GM12864 (cell line): Measurements from ENCODE around the gene OR52E8.
A peak's percentile ranks its signal among the peaks of the same experiment; 100 is the strongest.

Source experiments
- DNase-seq: peaks from one replicate; pipeline ENCODE4 v3.0.0-alpha.2; 2011; ENCODE audit warnings: low read depth
- H3K4me3 ChIP-seq: 2 replicates; pipeline ENCODE4 v1.5.1; 2011; ENCODE audit warnings: mild to moderate bottlenecking, low read depth, low read length, control low read depth
- CTCF ChIP-seq: IDR thresholded peaks from 2 replicates; pipeline ENCODE4 v1.5.1; 2011; ENCODE audit warnings: low read depth, mild to moderate bottlenecking, moderate library complexity, low read length, control low read depth, inconsistent platforms; ENCODE audit errors: missing control alignments

The OR52E8 gene

GRCh38 chr11:5857590-5857989, at the start of gene OR52E8:
Gene OR52E8 (minus strand): TSS chr11:5857690. CDS start chr11:5857690, 0 bp downstream.
- no peak for TF ChIP-seq CTCF
- no peak for DNase-seq
- H3K4me3 ChIP-seq = no peak within 1 kb of the TSS

GRCh38 chr11:5899534-5899933, 42.0 kb upstream of the OR52E8 start:
- TF ChIP-seq CTCF = no peak
- no peak for DNase-seq
- H3K4me3 ChIP-seq = no peak overlapping the region

DNA sequence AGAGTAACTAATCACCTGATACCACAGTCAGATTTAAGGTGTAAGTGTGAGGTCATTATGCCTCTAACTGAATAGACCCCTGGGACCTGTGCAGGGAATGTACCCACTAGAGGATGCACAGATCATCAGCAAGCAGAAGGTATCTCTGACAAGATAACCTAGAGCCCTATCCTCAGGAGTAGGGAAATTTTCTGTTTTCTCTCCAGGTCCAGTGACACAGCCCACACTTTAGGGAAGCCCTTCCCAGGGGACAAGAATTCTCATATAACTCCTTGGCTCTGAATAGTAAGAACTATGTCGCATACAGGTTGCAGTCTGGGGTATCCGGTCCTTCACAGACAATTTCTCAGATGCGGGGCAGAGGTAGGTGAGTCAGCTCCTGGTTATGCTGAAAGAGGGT, 35.4 kb upstream of the OR52E8 start, which contains the start of gene OR52E5:
TSS of gene OR52E5 (plus strand) at position 301 of the 400 bp plus-strand sequence. CDS start 7,569 bp downstream, outside the sequence.
- TF ChIP-seq CTCF = no peak
- no peak within 1 kb of the TSS for H3K4me3 ChIP-seq
- DNase-seq = no peak

DNA sequence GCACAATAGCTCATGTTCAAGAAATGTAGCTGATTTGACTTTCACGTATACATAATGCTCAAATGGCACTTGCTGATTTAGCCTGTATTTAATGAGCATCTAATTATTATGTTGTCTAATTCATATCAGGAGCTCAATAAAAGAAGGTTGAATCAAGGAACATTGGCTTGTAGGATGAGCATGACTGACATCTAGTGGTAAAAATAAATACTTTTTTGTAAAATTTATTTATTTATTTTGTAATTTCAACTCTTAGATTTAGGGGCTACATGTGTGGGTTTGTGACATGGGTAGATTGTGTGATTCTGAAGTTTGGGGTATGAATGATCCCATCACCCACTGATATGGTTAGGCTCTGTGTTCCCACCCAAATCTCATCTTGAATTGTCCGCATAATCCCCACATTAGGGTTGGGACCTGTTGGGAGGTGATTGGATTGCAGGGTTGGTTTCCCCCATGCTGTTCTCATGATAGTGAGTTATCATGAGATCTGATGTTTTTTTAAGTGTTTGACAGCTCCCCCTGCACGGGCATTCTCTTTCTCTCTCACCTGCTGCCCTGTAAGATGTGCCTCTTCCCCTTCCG, 33.8 kb upstream of the OR52E8 start:
- peak; percentile 27 for TF ChIP-seq CTCF
- no peak for DNase-seq

GRCh38 chr11:5887661-5888060, 30.2 kb upstream of the OR52E8 start:
- no peak for DNase-seq
- no peak for TF ChIP-seq CTCF
- no peak overlapping the region for H3K4me3 ChIP-seq

More for the DNA sequence above, 33.8 kb upstream of the OR52E8 start:
- no peak overlapping the region for H3K4me3 ChIP-seq

- no peak for DNase-seq
- no peak overlapping the region for H3K4me3 ChIP-seq
- TF ChIP-seq CTCF = no peak
Measured at GRCh38 chr11:5887172-5887571, 29.7 kb upstream of the OR52E8 start.

DNA sequence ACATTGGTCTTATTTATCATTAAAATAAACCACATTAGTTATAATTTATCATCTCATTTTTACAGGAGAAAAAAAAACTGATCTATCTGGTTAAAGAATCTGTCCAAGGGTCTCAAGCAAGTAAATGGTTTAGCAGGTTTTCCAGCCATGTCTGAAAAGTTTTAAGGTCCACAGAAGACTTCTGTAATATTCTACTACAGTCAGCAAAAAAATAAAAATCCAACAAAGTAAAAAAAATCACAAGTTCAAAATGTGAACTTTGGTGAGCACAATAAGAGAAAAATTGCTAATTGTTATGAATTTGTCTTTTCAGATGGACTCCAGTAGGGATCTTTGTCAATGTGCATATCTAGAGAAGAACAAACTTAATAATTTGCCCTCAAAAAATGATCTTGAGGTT, 24.3 kb upstream of the OR52E8 start:
- no peak for DNase-seq

More for the DNA sequence above, 24.3 kb upstream of the OR52E8 start:
- H3K4me3 ChIP-seq = no peak overlapping the region
- no peak for TF ChIP-seq CTCF
